Effector memory CD8-positive, alpha-beta T cell (primary cell): ENCODE results near the gene SHC4.

Experiments
- ATAC-seq: fragments of 150-1000 bp; cut with Tn5 transposase; replicated peaks from 2 replicates; pipeline ENCODE4 v1.10.0; 2021; ENCODE audit warnings: mild to moderate bottlenecking, moderate library complexity
- DNase-seq, 3 experiments: peaks; one replicate each; pipeline ENCODE4 v3.0.0; 2021
- H3K27ac Mint-ChIP-seq, 2 donors: one replicate each; pipeline ENCODE4 v1.8.0; 2022; ENCODE audit warnings: mild to moderate bottlenecking in 2 of 2, mixed read lengths in 2 of 2, moderate library complexity in 2 of 2
- H3K27me3 Mint-ChIP-seq, 2 donors: one replicate each; pipeline ENCODE4 v1.8.0; 2022; ENCODE audit warnings: mixed read lengths in 2 of 2
- H3K36me3 Mint-ChIP-seq: one replicate; pipeline ENCODE4 v1.8.0; 2022; ENCODE audit warnings: mild to moderate bottlenecking, moderate library complexity, mixed read lengths; ENCODE audit not compliant: insufficient read depth
- H3K4me1 Mint-ChIP-seq, 2 donors: one replicate each; pipeline ENCODE4 v1.8.0; 2022; ENCODE audit warnings: low read depth in 2 of 2, mixed read lengths in 2 of 2
- H3K4me3 Mint-ChIP-seq, 2 donors: one replicate each; pipeline ENCODE4 v1.8.0; 2022; ENCODE audit warnings: mild to moderate bottlenecking in 2 of 2, mixed read lengths in 2 of 2, moderate library complexity in 2 of 2
- H3K9me3 Mint-ChIP-seq, 2 donors: one replicate each; pipeline ENCODE4 v1.8.0; 2022; ENCODE audit warnings: mixed read lengths in 2 of 2
- total RNA-seq, 9 experiments: gene quantifications; one replicate each; lab custom pipeline; 2026; lab: John Stamatoyannopoulos, UW

SHC4 gene, protein sequence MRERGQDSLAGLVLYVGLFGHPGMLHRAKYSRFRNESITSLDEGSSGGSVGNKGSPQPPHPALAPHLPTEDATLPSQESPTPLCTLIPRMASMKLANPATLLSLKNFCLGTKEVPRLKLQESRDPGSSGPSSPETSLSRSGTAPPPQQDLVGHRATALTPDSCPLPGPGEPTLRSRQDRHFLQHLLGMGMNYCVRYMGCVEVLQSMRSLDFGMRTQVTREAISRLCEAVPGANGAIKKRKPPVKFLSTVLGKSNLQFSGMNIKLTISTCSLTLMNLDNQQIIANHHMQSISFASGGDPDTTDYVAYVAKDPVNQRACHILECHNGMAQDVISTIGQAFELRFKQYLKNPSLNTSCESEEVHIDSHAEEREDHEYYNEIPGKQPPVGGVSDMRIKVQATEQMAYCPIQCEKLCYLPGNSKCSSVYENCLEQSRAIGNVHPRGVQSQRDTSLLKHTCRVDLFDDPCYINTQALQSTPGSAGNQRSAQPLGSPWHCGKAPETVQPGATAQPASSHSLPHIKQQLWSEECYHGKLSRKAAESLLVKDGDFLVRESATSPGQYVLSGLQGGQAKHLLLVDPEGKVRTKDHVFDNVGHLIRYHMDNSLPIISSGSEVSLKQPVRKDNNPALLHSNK
- 0 to 3.6 (median 0.59) reads per million in 9 experiments for total RNA-seq

DNA sequence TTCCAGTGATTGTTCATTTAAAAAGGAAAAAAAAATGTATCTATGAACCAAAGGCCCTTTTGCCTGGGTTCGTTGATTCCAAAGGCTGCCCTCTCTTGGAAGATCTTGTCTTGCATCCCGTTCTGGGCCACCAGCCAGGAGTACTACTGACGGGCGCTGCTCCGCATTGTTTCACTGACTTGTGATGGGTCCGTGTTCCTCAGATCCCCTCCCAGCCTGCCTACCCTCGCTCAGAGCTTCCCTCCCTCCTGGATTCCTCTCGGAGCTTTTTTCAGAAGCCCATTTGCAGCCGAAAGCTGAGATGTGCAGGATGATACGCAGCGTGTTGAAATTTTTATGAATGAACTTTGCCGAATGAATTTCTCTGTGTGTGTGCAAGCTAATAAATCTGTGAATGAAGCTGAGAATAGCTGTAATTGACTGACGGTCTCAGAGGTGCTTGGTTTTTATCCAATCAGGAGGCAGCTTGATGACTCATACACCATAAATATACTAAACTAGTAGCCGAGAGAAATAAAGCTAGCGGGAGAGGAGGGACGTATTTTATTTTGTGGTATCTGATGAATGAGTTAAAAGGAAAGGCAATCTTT, at the start of gene SHC4:
Gene SHC4, minus strand, starts transcription at position 396 of the 590 bp plus-strand sequence. CDS start 904 bp downstream, outside the sequence.
- ATAC-seq (peak; percentile 62), DNase-seq (no peak)
- Mint-ChIP-seq H3K36me3 (no peaks in the 10 kb centered on the region), H3K4me3 (peak within 1 kb of the TSS; percentile 80 to 83), H3K4me1 (peaks cover 26 to 27% of the 10 kb centered on the region in 2 donors), H3K9me3 (no peaks in the 10 kb centered on the region), H3K27ac (peak within 1 kb of the TSS; percentile 7 to 23), H3K27me3 (peaks cover 14 to 25% of the 10 kb centered on the region in 2 donors)

- no peak overlapping the region for H3K27ac Mint-ChIP-seq
- no peaks in the 10 kb centered on the region for H3K27me3 Mint-ChIP-seq
- no peak overlapping the region for H3K4me3 Mint-ChIP-seq
- DNase-seq (no peak), ATAC-seq (no peak)
- peaks cover 33% of the 10 kb centered on the region for H3K36me3 Mint-ChIP-seq
- no peaks in the 10 kb centered on the region for H3K4me1 Mint-ChIP-seq
- H3K9me3 Mint-ChIP-seq: peaks cover 2 to 4% of the 10 kb centered on the region in 2 donors
Measured at GRCh38 chr15:48999314-48999713, 35.6 kb upstream of the SHC4 start.

- H3K4me3 Mint-ChIP-seq: no peak overlapping the region
- no peak overlapping the region for H3K27ac Mint-ChIP-seq
- no peaks in the 10 kb centered on the region for H3K4me1 Mint-ChIP-seq
- H3K27me3 Mint-ChIP-seq: no peaks in the 10 kb centered on the region
- no peak for ATAC-seq
- no peak for DNase-seq
- peaks cover 48% of the 10 kb centered on the region for H3K36me3 Mint-ChIP-seq
- H3K9me3 Mint-ChIP-seq: no peaks in the 10 kb centered on the region
Measured at GRCh38 chr15:48996276-48996675, 32.6 kb upstream of the SHC4 start.

DNA sequence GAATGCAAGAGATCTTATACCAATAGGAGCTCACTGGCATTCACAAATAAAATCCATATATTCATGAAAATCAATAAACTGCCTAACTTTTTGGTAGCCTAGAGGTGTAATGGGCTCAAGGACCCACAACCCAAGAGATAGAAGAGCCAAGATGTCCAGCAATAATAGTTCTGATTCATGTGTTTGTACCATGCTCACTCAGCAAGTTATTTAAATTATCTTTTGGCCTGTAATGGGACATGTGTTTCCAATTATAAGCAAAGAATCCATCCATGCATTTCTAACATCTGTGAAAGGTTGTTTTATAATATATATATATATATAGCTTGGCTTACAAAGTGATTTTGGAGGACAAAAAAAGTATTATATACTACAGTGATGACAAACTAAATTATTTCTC, 29.7 kb upstream of the SHC4 start:
- no peak overlapping the region for H3K27ac Mint-ChIP-seq
- DNase-seq: no peak
- peaks cover 48% of the 10 kb centered on the region for H3K36me3 Mint-ChIP-seq
- no peaks in the 10 kb centered on the region for H3K9me3 Mint-ChIP-seq
- no peak for ATAC-seq
- H3K4me1 Mint-ChIP-seq: no peaks in the 10 kb centered on the region
- H3K27me3 Mint-ChIP-seq: no peaks in the 10 kb centered on the region
- H3K4me3 Mint-ChIP-seq: no peak overlapping the region

DNA sequence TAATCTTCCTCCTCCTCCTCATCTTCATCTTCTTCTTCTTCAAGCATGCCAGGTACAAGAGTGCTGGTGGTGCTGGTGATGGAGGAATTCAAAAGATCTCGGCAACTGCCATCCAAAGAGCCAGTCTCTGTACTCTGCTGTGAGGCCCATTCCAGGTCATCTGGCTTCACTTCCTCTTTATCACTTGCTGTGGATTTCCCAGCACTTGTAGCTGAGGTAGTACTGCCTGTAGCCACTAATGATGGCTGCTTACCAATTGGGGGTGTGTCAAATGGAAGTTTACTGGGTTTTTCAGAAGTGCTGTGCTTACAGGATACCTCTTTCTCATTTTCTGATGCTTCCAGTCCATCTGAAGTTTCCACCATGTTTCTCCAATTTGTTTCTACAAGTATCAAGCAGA, 28.8 kb upstream of the SHC4 start:
- H3K27ac Mint-ChIP-seq: no peak overlapping the region
- H3K36me3 Mint-ChIP-seq: peaks cover 41% of the 10 kb centered on the region
- ATAC-seq (no peak), DNase-seq (no peak)
- H3K4me1 Mint-ChIP-seq: no peaks in the 10 kb centered on the region
- no peaks in the 10 kb centered on the region for H3K27me3 Mint-ChIP-seq
- H3K9me3 Mint-ChIP-seq: no peaks in the 10 kb centered on the region
- H3K4me3 Mint-ChIP-seq: no peak overlapping the region

DNA sequence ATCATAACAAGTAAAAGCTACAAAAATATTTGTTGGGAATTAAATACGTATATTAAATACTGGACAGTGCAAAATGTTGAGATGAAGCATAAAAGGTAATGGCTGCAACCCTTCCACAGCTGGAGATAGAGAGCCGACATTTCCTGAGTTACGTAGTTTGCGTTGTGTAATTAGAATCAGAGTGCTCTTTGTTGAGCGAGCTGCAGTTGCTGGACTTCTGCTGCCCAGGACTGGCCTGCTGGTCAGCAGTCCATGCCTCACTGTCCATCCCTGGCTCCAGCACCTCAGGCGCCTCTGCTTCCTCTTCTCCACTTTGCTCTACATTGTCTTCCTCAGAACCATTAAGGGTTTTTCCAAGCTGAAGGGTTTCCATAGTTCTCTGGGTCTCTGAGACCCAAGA, 28.4 kb upstream of the SHC4 start:
- Mint-ChIP-seq H3K4me1 (no peaks in the 10 kb centered on the region), H3K4me3 (no peak overlapping the region), H3K9me3 (no peaks in the 10 kb centered on the region), H3K27ac (no peak overlapping the region), H3K27me3 (no peaks in the 10 kb centered on the region), H3K36me3 (peaks cover 38% of the 10 kb centered on the region)
- ATAC-seq: no peak
- no peak for DNase-seq

DNA sequence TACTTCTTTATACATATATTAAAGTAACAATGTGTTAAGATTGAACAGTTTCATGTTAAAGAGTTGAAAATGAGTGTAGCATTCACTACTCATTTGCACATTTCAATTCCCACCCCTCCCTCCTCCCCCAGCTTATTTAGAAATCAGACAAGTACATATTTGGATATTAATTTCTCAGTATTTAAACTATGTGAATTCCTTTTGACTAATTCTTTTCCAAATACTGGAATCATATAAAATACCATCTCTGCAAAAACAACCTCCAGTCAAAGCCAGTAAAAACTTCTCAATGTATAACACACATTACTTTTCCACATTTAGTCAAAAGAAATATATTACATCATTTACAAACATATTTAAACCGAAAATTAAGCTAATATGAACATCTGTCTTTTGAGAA, 25.5 kb upstream of the SHC4 start:
- Mint-ChIP-seq H3K27ac (no peak overlapping the region), H3K36me3 (peaks cover 18% of the 10 kb centered on the region), H3K4me1 (no peaks in the 10 kb centered on the region), H3K27me3 (no peaks in the 10 kb centered on the region), H3K4me3 (no peak overlapping the region), H3K9me3 (no peaks in the 10 kb centered on the region)
- DNase-seq (no peak), ATAC-seq (no peak)

GRCh38 chr15:48987142-48987541, 23.4 kb upstream of the SHC4 start:
- no peak for ATAC-seq
- no peaks in the 10 kb centered on the region for H3K9me3 Mint-ChIP-seq
- H3K4me1 Mint-ChIP-seq: no peaks in the 10 kb centered on the region
- H3K27ac Mint-ChIP-seq: peak overlapping the region in 1 of 2 donors; percentile 30
- H3K4me3 Mint-ChIP-seq: no peak overlapping the region
- H3K36me3 Mint-ChIP-seq: peaks cover 10% of the 10 kb centered on the region
- peaks cover 6% of the 10 kb centered on the region in 2 donors for H3K27me3 Mint-ChIP-seq
- no peak for DNase-seq

GRCh38 chr15:48986240-48986639, 22.5 kb upstream of the SHC4 start:
- Mint-ChIP-seq H3K4me3 (no peak overlapping the region), H3K27me3 (peaks cover 13 to 15% of the 10 kb centered on the region in 2 donors), H3K36me3 (peaks cover 4% of the 10 kb centered on the region), H3K4me1 (no peaks in the 10 kb centered on the region), H3K9me3 (no peaks in the 10 kb centered on the region), H3K27ac (peak overlapping the region in 1 of 2 donors; percentile 30)
- DNase-seq: no peak
- no peak for ATAC-seq

- H3K4me1 Mint-ChIP-seq: no peaks in the 10 kb centered on the region
- no peaks in the 10 kb centered on the region for H3K36me3 Mint-ChIP-seq
- peaks cover 20 to 22% of the 10 kb centered on the region in 2 donors for H3K27me3 Mint-ChIP-seq
- DNase-seq (no peak), ATAC-seq (no peak)
- no peaks in the 10 kb centered on the region for H3K9me3 Mint-ChIP-seq
- H3K4me3 Mint-ChIP-seq: no peak overlapping the region
- no peak overlapping the region for H3K27ac Mint-ChIP-seq
Measured at GRCh38 chr15:48985516-48985915, 21.8 kb upstream of the SHC4 start.

GRCh38 chr15:48984811-48985352, 21.2 kb upstream of the SHC4 start:
- ATAC-seq (no peak), DNase-seq (no peak)
- Mint-ChIP-seq H3K4me3 (no peak overlapping the region), H3K36me3 (no peaks in the 10 kb centered on the region), H3K27ac (no peak overlapping the region), H3K9me3 (no peaks in the 10 kb centered on the region), H3K27me3 (peaks cover 25 to 29% of the 10 kb centered on the region in 2 donors), H3K4me1 (no peaks in the 10 kb centered on the region)

DNA sequence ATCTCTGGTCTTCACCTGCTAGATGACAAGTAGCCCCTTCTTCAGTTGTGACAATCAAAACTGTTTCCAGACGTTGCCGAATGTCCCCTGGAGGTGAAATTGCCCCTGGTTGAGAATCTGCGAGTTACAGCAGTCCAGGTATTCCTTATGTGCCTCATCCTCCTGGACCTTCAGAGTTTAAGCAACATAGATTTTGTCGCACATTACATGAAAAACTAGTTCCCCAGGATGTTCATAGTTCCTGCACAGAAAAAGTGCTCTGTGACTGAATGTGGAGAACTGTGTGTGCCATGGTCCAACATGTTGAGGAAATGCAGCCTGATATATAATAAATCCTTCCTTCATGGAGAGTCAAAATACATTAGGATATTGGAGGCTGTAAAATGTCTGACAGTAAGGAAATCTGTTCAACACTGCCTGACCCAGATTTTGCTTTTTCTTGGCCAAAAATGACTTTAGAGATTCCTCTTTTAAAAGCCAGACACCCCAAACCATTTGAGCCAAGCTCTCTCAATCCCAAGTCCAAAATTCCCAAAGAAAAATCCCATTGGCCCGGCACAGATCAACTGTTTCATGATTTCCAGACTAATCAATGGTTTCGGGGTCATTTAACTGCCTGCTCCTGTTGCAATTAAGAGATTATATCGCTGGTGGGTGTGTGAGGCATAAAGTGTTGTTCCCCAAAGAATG, 20.4 kb upstream of the SHC4 start:
- no peaks in the 10 kb centered on the region for H3K4me1 Mint-ChIP-seq
- H3K4me3 Mint-ChIP-seq: no peak overlapping the region
- H3K9me3 Mint-ChIP-seq: no peaks in the 10 kb centered on the region
- no peaks in the 10 kb centered on the region for H3K36me3 Mint-ChIP-seq
- ATAC-seq (no peak), DNase-seq (no peak)
- H3K27ac Mint-ChIP-seq: no peak overlapping the region
- peaks cover 30 to 36% of the 10 kb centered on the region in 2 donors for H3K27me3 Mint-ChIP-seq

- H3K27ac Mint-ChIP-seq: no peak overlapping the region
Measured at GRCh38 chr15:48983300-48983699, 19.6 kb upstream of the SHC4 start.

More at GRCh38 chr15:48983300-48983699, 19.6 kb upstream of the SHC4 start:
- no peak for ATAC-seq
- Mint-ChIP-seq H3K27me3 (peaks cover 30 to 44% of the 10 kb centered on the region in 2 donors), H3K9me3 (no peaks in the 10 kb centered on the region), H3K4me1 (no peaks in the 10 kb centered on the region), H3K36me3 (no peaks in the 10 kb centered on the region), H3K4me3 (no peak overlapping the region)
- DNase-seq: no peak
